ENCODE data around the gene C2orf72.
"Not testable (repeated sequence)": the region's sequence is repeated elsewhere in the genome, so short reads cannot be mapped to it uniquely, and the experiment has no call there.

Gene C2orf72

DNA sequence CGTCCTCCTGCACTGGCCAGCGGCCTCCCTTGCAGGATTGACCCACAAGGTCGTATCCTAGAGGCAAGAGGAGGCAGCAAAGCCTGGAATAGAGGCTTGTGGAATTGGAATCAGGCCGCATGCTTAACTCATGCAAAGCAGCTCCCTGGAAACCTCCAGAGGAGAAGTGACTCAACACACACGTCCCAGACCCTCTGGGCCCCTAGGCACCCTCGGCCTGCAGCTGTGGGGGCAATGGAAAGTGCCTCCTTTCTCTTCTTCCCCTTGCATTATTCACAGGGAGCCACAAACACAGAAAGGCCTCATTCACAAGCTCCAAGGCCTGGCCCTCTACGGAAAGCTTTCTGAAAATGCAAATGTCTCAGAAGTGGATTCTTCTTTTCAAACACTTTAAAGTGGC, 21.8 kb upstream of the C2orf72 start:
- DNase-seq (ENCODE audit: extremely low read depth, low read depth) = no peak
- TF ChIP-seq, protein P1, sequence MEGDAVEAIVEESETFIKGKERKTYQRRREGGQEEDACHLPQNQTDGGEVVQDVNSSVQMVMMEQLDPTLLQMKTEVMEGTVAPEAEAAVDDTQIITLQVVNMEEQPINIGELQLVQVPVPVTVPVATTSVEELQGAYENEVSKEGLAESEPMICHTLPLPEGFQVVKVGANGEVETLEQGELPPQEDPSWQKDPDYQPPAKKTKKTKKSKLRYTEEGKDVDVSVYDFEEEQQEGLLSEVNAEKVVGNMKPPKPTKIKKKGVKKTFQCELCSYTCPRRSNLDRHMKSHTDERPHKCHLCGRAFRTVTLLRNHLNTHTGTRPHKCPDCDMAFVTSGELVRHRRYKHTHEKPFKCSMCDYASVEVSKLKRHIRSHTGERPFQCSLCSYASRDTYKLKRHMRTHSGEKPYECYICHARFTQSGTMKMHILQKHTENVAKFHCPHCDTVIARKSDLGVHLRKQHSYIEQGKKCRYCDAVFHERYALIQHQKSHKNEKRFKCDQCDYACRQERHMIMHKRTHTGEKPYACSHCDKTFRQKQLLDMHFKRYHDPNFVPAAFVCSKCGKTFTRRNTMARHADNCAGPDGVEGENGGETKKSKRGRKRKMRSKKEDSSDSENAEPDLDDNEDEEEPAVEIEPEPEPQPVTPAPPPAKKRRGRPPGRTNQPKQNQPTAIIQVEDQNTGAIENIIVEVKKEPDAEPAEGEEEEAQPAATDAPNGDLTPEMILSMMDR (IDR thresholded peaks at IDR 0.05; ENCODE audit: low read depth, low read length) = no peak

DNA sequence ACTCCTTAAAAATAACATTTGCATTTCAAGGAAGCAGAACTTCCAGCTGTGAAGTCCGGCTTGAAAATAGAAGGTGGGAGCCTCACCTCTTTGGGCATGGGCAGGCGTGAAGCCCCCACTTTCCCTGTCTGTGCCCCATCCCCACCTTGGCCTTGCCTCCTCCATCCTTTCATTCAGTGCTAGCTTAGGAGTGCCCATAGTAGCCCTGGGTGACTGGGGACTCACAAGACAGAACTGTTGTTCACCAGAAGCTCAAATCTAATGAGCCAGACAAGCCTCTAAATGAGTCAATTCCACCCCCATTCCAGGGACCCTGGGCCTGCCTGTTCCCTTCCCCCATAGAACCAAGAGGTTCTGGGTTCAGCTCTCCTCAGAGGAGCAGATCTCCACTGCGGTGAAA, 21.4 kb upstream of the C2orf72 start:
- DNase-seq (ENCODE audit: extremely low read depth, low read depth) = no peak
- TF ChIP-seq, protein P1 (IDR thresholded peaks at IDR 0.05; ENCODE audit: low read depth, low read length) = no peak

DNA sequence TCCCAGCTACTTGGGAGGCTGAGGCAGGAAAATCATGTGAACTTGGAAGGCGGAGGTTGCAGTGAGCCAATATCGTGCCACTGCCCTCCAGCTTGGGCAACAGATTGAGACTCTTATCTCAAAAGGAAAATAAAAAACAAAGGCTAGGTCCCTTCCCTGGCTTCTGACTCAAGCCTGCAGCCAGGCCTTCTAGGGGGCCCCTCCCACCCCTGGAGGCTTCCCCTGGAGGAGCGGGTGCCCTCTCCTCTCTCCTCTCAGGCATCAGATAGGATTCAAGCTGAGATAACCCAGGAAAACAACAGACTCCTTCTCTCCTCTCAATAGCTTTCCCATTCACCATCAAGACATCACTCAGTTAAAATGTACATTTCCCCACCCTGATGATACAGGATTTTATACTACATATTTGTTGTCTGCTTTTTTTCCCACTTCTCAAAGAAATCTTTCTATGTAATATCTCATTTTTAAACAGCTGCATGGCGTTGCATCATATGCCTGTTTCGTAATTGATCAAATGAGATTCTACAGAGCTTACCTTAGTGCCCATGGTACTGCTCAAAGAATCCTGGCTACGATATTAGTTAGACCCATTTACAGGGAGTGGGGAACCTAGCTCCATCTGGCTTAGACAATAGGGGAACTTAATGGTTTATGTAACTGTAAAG, 20.6 kb upstream of the C2orf72 start:
- DNase-seq (ENCODE audit: extremely low read depth, low read depth) = no peak
- TF ChIP-seq, protein P1 (IDR thresholded peaks at IDR 0.05; ENCODE audit: low read depth, low read length) = no peak

DNA sequence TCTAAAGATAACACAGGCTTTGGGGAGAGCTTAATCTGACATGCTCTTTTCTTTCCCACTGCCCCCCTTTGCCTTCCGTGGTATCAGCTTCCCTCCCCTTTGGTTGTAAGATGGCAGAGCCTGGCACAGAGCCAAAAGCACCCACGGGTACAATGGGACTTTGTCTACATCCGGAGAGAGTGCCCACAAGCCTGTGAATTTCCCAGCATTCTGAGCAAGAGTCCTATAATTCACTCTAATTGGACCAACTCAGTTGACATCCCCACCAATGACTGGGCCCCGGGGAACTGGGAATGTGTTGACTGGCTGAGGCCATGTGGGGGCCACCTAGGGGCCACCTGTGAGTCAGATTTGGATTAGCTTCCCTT, 20.1 kb upstream of the C2orf72 start:
- no peak for DNase-seq (ENCODE audit: extremely low read depth, low read depth)
- TF ChIP-seq, protein P1 (IDR thresholded peaks at IDR 0.05; ENCODE audit: low read depth, low read length) = no peak

DNA sequence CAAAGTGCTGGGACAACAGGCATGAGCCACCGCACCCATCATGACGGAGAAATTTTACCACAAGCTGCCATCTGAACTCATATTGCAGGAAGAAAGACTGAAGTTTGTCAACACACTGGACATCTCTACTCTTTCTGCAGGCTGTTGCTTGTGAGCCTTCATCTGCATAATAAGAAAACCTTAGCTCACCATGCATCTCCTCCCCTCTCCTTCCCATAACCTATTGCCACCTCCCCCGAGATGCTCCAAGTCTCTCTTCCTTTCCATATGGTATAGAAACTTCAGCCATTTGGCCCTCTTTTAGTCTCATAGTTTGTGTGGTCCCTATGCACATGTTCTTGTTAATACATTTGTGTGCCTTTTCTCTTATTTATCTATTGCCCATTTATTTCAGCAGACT, 19.1 kb upstream of the C2orf72 start:
- no peak for DNase-seq (ENCODE audit: extremely low read depth, low read depth)
- TF ChIP-seq, protein P1 (IDR thresholded peaks at IDR 0.05; ENCODE audit: low read depth, low read length) = no peak

DNA sequence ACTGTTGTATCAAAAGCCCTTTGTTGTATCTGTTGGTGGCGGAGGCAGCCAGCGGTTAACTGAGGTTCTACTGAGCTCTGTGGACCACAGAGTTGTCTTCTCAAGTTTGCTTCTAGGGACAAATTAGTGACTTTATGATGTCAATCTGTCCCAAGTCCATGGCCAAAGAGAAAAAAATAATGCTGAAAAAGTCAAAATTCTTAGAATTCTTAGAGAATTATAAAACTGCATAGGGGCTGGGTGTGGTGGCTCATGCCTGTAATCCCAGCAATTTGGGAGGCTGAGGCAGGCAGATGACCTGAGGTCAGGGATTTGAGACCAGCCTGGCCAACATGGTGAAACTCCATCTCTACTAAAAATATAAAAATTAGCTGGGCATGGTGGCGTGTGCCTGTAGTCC, 12.3 kb upstream of the C2orf72 start:
- DNase-seq (ENCODE audit: extremely low read depth, low read depth) = not testable (repeated sequence)

DNA sequence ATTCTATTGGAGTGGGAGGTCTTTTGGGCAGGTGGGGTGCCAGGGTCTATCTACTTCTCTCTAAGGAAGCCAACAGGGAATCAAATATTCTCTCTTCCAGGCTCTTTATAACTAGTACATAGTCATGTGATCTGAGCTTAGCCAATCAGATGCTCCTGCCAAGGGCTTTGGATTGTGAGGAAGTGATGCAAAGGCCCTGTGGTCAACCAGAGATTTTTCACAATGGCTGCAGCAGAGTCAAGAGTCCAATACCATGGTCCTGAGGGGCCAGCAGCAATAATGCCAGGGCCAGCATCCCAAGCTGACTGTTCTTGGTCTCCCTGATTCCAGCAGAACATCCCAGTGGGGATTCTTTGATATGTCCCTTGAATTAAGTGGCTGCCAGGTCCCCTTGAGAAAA, 8.4 kb upstream of the C2orf72 start:
- TF ChIP-seq, protein P1 (IDR thresholded peaks at IDR 0.05; ENCODE audit: low read depth, low read length) = no peak
- DNase-seq (ENCODE audit: extremely low read depth, low read depth) = no peak

DNA sequence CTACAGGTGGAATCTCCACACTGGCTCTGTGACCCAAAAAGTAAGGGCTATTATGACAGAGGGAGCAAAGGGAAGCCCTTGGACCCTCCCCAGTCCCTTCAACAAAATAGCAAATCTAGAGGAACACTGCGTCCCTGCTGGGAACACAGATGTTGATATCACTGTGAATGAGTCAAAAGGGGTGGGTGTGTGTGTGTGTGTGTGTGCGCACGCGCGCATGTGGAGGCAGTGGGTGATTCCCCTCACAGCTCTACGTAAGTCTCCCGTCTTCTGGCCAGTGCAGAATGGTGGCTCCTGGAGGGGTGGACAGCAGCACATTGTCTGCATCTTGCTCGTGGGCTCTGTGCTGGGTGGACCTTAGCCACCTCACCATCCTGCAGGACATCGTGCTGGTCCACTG, 7.8 kb upstream of the C2orf72 start:
- no peak for DNase-seq (ENCODE audit: extremely low read depth, low read depth)
- TF ChIP-seq, protein P1 (IDR thresholded peaks at IDR 0.05; ENCODE audit: low read depth, low read length) = no peak

All from AG09319 (cell line).